NB4 (cell line): ENCODE measurements around the gene KCNA5.

Source experiments
- CTCF ChIP-seq: IDR thresholded peaks from one replicate; pipeline ENCODE4 v1.5.1; 2012; ENCODE audit warnings: low read depth, low read length
- MAX ChIP-seq: IDR thresholded peaks from 2 replicates; pipeline ENCODE4 v1.6.1; 2011; ENCODE audit warnings: low read depth, low read length
- POLR2A ChIP-seq: IDR thresholded peaks from 2 replicates; pipeline ENCODE4 v1.6.1; 2011; ENCODE audit warnings: mild to moderate bottlenecking; ENCODE audit not compliant: insufficient read length; ENCODE audit errors: extremely low read depth

- TF ChIP-seq CTCF (no peak), POLR2A (no peak), MAX (no peak)
Measured at GRCh38 chr12:5015711-5016492, 27.8 kb upstream of the KCNA5 start.
